Testis (tissue), 2 donors: Measurements from ENCODE around the gene SHC3.

Experiments used
- CTCF ChIP-seq, 3 experiments: fragments of 450-650 bp in 2 of 3; fragments of 200-600 bp in 1 of 3; sonication (generic) in 1 of 3; IDR thresholded peaks; one replicate each; pipeline ENCODE4 v1.5.1; 2016 to 2019; ENCODE audit warnings: antibody characterized with exemption in 3 of 3, mild to moderate bottlenecking in 2 of 3, moderate library complexity in 1 of 3
- POLR2A ChIP-seq: fragments of 450-650 bp; IDR thresholded peaks from one replicate; pipeline ENCODE4 v1.6.1; 2017; ENCODE audit warnings: antibody characterized with exemption, mild to moderate bottlenecking, moderate library complexity

- TF ChIP-seq CTCF (IDR thresholded peaks at IDR 0.05) (no peak), POLR2A (no peak)
These were observed 72.3 kb downstream of the SHC3 start for GRCh38 chr9:89106224-89106851.
